AML-193 (cell line): ENCODE measurements around the gene TSR3.
"Not testable (repeated sequence)": the region's sequence is repeated elsewhere in the genome, so short reads cannot be mapped to it uniquely, and the experiment has no call there.

Source experiments
- DNase-seq, 2 experiments: peaks; one replicate each; lab custom pipeline; 2025; lab: John Stamatoyannopoulos, UW

TSR3 gene

DNA sequence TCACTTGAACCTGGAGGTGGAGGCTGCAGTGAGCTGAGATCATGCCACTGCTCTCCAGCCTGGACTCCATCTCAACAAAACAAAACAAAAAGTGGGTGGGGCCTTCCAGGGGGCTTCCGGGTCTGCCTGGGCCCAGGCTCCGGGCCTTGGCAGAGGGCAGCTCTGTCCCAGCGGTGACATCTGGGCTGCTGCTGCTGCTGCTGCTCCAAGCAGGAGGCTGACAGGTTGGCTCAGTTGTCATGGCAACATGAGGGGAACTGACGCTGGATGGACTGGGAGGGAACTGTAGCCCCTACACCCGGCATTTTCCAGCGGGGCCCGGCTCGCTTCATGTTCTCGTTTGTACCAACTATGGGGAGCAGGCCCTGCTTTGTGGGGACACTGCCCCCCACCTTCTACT, 14.2 kb downstream of the TSR3 start:
- no peak for DNase-seq

DNA sequence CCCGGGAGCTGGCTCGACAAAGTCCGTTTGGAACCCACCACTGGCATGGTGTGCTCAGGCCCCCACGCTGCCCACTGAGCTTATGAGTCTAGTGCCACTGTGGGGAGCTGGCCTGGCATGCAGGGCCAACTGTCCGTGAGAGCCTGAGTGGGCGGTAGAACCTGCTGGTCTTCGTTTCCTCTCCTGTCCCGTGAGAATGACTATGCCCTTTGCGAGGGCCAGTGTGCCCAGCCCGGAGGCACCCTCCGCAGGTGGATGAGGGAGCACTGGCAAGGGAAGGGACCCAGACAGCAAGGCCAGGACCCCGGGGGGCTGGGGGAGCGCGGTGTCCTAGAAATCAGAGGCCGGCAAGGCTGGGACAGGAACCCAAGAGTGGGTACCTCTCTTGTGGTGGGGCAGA, 15.1 kb downstream of the TSR3 start:
- DNase-seq: no peak

DNA sequence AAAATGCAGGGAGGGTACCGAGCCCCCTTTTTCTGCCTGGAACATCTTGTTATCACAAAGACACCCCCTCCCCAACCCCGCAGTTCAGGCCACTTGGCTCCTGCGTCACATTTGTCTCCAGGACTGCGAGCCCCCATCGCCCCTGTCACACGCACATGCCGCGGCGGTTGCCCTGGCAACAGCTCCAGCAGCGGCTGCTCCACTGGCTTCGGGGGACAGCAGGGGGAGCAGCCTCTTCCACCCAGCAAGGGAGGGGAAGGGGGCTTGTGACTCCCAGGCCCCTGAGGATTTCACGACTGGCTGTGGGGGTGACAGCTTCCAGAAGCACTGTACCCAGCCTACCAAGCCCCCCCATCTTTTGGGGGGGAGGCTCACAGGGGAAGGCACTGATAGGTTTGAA, 15.7 kb downstream of the TSR3 start:
- no peak for DNase-seq

DNA sequence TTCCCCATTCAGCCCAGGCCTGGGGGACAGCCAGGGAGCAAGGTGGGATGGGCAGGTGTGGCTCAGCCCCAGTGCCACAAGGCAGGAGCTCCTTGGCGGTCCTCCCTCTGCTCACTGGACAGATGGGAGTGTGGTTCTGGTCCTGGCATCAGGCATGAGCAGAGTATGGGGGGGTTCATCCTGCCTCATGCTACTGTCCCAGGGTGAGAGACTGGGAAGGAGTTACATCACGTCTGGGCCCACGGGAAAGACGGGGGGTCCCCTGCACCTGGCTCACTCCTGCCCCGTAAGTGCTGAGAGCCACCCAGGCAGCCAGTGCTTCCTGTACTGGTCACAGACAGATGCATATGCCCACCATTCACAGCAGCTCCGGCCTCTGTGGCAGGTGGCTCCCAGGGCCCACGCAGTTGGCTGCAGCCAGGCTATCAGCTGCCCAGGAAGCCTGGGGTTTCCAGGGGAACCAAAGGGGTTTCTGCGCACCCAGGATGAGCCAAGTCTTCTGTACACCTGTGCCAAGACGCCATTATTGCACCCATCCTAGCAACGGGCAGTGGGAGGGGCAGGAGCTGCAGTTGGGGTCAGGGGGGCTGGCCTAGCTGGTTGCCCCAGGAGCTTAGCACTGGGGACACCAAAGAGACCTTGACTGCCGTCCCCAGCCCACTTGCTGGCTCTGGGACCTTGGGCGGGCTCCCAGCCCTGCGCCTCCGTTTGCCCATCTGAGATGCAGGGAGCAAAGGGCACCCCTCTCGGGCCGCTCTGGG, 16.3 kb downstream of the TSR3 start:
- no peak for DNase-seq

DNA sequence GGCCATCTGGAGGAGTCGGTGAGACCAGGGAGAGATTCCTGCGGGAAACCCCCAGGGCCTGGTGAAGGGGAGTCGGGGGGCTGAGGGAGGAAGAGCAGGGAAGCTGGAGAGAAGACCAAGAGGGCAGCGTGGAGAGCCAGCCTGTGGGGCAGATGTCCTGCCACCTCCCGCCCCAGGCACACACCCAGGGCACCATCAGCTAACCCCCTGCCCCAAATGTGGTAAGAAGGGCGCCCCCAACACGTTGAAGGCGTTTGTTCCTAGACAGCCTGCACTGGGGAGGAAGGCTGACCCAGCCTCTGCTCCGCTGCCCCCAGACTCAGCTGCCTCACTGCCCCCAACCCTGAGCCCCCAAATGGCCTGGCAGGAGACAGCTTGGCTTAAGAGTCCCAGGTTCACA, 16.9 kb downstream of the TSR3 start:
- DNase-seq: no peak

DNA sequence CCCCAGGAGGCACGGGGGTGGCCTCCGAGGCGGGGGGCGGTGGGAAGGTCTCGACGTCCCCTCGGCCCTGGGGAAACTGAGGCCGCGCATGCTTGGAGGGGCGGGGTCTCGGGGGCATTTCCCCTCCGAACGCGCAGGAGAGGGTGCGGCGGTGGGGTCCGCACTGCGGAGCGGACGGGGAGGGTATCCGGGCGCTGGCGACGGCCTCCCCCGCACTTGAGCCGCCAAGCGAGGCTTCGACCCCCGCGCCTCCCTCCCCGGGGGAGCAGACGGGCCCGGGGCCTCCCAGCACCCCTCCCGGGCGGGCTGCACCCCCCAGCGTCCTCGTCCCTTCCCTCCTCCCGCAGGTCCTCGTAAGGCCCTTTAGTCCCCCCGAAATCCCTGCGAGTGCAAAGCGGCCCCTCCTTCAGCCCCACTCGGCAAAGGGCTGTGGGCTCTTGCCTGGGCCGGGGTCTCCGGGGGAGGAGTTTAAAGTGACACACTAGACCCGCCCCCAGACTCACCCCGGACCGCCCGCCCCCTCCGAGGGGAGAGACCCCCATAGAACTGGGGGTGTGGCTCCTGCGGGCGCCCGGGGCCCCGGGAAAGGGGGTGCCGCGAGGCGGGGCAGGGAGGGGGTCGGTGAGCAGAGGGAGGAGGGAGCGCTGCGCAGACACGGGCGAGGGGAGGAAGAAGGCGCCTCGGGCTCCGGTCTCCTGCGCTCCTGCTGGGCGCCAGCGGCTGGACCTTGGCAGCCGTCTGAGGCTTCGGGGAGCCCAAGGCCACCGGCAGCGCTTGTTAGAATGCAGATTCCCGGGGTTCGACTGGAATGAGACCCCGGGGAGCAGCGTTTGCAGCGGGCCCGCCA, 17.6 kb downstream of the TSR3 start:
- no peak for DNase-seq

DNA sequence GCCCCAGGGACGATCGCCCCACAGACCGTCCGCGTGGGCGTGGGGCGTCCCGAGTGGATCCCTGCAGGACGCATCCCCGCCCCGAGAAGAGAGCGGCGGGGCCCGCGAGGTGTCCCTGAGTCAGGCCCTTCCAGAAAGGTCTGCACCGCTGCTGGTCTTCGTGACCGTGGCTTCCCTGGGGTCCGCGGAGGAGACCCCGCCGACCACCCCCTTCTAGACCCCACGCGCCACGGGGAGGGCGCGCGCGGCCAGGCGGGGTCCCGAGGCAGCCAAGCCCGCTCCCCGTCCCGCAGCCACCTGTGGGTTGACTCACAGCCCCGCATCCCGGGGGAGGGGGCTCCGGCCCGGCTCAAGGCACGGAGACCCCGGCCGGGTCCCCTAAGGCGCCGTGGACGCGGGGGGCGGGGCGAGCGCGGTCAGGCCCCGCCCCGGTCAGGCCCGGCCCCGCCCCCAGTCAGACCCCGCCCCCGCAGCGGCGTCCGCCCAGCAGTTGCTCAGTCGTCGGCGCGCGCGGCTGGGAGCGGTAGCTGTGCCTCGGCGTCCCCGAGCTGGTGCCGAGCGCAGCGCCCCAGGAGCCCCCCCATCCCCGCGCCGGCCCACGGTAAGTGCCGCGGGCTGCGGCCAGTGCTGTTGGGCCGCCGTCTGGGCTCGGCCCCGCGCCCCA, 18.4 kb downstream of the TSR3 start, which contains the start of gene BAIAP3:
Gene BAIAP3 (plus strand): TSS at position 497 of the 664 bp plus-strand sequence. CDS start 4,905 bp downstream, outside the sequence.
- DNase-seq: no peak

DNA sequence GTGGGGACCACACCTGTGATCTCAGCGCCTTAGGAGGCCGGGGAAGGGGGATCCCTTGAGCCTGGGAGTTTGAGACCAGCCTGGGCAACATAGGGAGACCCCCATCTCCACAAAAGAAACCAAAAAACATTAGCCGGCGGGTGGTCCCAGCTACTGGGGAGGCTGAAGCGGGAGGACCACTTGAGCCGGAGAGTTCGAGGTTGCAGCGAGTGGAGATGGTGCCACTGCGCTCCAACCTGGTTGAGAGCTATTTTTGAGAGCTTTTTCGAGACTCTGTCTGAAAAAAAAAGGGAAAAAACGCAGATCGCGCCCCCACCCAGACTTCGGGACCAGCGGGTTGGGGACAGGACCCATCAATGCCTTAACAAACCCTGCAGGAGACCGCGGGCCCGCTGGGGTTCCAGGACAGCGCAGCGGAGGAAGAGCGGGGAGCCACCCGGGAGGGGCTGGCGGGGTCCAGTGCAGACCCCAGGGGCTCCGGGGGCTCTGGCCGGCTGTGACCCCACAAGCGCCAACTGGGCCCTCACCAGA, 19.0 kb downstream of the TSR3 start:
- no peak for DNase-seq

DNA sequence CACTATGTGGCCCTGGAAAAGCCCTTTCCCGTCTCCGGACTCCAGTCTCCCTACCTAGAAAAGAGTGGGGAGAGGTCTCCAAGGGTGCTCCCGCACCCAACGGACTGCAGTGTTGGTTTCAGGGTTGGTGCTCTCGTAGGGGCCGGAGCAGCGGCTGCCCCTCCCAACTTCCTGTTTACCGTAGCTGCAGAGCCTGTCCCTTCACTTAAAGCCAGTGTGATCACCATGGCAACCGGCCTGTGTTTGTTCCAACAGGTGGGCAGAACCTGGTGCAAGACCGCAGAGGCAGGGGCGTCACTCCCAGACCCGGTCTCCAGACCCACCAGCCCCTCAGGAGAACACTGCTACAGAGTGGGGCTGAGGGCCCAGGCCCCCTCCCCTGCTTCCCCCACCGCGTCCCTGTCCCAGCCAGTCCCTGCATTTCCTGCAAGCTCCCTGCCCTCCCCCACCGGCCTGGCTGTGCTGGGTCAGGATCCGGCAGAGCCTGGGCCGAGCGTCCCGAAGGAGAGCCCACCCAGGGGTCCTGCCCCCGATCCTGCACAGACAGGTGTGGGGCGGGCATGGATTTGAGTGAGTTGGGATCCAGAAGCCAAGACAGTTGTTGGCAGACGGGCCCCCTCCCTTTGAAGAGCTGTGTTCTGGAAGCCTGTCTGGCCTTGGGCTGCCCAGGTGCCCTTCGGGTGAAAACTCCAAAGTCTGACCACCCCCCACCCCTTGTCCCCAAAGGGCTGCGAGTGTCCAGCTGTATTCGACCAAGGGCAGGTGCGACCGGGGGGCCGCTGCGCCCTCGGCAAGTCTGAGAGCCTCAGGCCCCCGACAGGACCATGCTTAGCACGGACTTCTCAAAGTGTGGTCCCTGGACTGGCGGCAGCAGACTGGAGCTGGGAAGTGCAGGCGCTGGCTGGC, 19.7 kb downstream of the TSR3 start:
- peak in 1 of 2 experiments; percentile 25 for DNase-seq

DNA sequence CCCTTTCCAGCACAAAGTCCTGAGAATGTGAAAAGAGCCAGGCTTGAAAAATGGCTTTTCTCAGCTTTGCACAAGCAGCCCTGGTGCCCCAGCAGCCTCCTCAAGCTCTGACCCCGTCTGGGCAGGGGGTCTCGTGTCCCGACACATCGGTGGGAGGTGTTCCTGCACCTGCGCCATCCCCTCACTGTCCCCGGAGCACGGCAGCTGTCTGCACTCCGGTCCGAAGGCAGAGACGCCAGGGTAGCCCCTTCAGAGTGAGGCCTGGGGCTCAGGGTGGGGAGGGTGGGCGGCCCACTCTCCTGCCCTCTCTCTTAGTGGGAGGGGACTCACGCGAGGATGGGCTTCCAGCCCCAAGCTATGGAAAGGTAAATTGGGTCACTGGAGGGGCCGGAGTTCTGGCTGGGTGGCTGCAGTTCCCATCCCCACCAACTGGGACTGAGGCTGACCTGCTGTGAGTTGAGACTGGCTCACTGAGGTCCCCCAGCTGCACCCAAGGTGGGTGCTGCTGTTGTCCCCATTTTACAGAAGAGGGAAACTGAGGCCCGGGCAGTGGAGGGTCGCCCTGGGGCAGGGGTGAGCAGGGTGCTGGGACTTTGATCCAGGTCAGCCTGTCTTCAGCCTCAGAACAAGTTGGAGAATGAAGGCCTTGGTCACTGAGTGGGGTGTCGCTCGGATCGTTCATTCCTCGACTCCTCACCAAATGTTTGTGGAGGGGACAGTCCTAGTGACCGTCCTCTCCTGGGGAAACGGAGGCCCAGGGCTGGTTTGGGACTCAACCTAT, 20.6 kb downstream of the TSR3 start:
- no peak for DNase-seq

DNA sequence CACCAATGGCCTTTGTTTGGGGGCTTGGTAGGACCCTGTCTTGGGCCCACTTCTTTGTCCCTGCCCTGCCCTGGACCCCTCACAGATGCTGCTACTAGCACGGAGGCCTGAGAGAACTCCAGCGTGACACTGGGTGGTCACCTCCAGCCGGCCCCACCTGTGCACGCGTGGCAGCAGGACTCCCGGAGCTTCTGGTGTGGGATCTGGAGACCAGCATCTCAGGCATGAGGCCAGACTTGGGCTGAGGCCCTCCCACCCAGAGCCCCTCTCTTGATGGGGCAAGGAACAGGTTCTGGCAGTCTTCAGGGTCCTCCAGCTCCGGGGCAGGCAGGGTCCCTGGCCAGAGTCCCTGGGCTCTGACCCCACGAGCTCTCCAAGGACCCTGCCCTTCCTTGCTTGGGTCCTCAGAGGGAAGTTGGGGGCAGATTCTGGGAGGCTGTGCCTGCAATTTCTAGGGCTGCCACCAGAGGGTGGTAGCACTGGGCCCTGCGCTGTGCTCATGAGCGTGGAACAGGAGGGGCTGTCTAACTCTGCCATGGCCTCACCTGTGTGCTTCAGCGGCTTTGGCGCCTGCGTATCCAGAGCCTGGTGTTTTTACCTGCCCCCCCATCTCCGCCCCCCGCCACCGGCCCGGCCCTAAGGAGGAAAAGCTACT, 21.3 kb downstream of the TSR3 start:
- DNase-seq: peak in 1 of 2 experiments; percentile 11

DNA sequence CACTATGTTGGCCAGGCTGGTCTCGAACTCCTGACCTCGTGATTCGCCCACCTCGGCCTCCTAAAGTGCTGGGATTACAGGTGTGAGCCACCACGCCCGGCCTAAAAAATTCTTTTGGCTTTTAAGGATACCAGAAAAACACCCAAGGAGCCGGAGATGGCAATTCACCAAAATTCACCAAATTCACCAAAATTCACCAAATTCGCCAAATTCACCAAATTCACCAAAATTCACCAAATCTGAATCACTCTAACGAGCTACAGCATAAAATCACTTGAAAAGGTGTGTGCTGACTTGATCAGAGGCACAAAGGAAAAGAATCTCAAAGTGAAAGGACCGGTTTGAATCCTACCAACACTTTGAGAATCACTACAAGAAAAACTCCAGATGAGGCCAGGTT, 22.7 kb downstream of the TSR3 start:
- not testable (repeated sequence) for DNase-seq

DNA sequence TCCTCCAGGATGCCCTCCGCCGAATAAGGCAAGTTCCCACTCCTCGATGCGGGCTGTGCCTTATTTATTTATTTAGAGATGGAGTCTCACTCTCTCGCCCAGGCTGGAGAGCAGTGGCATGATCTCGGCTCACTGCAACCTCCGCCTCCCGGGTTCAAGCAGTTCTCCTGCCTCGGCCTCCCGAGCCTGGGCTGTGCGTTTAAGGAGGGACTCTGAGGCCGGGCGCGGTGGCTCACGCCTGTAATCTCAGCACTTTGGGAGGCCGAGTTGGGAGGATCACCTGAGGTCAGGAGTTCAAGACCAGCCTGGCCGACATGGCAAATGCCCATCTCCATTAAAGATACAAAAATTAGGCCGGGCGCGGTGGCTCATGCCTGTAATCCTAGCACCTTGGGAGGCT, 23.5 kb downstream of the TSR3 start:
- not testable (repeated sequence) for DNase-seq

DNA sequence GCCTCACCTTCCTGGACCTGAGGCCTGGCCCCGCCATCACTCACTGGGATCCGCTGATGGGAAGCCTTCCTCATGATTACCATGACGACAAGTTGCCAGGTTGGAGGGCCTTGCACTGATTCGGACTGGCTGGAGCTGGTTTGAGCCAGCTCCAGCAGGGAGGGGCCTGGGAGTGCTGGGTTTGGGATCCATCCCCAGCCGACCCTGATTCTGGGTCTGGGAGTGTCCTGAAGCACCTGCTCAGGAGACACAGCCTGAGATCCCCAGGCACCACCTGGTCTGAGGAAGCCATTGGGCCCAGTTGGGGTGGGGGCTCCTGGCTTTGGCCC, 24.1 kb downstream of the TSR3 start:
- no peak for DNase-seq

DNA sequence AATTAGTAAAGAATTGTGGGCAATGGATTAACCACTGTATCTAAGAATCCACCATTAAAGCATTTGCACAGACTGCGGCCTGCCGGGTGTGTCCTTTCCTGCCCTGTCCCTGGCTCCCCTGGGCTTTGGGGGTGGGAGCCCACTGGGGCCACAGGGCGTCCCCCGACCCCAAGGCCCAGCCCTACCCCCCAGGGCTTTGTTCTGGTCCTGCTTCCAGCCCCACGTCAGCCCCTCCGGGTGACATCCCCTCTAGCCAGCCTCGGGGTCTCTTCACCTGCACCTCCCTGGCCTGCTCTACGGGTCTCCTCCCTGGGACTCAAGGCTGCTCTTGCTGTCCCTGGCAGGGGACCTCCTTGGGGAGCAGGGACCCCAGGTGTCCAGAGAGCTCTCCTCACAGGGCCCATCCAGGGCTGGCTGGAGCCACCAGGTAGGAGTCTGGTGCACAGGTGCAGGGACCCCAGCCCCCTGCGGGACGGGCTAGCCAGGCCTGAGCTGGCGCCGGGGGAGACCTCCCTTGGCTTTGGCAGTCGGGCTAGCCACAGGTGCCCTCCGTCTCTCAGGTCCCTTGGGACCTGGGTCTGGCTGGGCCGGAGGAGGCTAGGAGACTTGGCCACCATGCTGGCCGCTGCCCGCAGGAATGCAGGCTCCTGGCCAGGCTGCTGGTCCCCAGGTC, 24.6 kb downstream of the TSR3 start:
- no peak for DNase-seq

DNA sequence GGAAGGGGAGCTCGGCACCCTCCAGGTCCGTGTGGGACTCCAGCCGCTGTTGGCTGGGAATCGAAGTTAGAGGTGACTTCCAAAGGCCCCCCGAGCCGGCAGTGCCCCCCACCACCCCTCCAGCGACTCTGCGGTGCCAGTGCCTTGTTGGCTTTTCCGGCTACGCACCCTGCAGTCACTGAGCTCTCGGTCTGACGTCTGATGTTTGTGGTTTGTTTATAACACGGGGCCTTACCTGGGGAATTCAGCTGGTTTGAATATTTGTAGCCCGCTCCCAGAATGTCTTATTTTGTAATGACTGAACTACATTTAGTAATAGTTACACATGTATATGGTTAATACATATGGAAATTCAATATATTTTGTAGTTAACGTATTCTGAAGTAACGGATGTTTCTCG, 25.3 kb downstream of the TSR3 start:
- DNase-seq: no peak

DNA sequence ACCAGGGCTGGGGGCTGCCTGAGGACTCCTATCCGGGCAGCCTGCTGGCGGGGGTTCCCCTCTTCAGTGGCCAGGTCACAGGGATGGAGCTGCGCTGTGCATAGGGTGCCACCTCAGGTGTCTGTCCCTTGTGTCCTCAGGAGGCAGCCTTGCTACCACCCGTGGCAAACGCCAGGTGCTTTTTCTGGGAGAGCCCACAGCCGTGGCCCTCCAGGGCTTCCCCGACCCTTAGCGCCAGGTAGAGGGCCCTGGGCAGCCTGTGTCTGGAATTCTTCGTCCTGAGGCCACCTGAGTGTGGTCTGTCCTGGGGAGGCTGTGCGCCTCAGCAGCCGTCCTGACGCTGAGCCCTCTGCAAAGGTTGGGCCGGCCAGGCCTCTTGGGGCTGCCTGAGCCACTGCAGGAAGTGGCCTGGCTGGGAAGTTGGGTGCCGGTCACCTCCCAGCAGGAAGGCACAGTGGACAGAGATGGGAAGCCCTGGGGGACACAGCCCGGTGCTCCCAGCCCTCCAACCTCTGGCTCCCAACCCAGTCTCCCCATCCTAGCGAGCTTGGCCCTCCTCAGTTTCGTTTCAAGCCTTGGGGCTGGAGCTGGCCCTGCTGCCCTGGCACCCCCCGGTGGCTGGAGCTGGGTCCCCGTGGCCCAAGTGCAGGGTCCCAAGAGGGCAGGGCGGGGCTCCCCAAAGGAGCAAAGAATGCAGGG, 25.9 kb downstream of the TSR3 start:
- no peak for DNase-seq

DNA sequence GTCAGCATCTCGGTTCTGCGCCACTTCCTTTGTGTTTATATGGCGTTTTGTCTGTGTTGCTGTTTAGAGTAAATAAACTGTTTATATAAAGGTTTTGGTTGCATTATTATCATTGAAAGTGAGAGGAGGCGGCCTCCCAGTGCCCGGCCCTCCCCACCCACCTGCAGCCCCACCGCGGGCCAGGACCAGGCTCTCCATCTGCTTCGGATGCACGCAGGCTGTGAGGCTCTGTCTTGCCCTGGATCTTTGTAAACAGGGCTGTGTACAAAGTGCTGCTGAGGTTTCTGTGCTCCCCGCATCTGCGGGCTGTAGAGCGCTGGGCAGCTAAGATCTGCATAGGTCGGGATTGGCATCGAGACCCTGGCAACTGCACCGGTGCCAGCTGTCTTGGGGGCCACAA, 26.4 kb downstream of the TSR3 start:
- no peak for DNase-seq

DNA sequence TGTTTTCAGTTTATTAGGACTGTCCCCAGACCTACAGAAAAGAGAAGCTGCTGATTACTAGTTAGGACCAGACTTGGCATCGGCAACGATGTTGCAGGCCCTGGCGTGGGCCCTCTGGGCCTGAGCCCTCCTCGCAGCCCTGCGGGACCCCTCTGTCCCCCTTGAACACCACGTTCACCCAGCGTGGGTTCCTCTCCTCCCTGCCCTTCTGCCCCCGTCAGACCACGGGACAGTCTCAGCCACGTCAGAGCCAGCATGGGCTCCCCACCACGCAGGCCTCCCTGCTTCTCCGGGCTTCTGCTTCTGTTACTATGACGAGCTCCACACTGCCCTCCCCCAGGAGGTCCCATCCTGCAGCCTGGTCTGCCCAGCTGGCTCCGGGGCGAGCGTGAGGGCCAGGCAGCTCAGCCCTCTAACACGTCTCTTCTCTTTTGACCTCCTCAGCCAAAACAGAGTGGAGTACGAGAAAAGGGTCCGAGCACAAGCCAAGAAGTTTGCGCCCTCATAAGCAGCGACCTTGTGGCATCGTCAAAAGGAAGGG, 27.3 kb downstream of the TSR3 start:
- DNase-seq: no peak
